ENCODE measurements around the gene DPF3.

DPF3 gene

DNA sequence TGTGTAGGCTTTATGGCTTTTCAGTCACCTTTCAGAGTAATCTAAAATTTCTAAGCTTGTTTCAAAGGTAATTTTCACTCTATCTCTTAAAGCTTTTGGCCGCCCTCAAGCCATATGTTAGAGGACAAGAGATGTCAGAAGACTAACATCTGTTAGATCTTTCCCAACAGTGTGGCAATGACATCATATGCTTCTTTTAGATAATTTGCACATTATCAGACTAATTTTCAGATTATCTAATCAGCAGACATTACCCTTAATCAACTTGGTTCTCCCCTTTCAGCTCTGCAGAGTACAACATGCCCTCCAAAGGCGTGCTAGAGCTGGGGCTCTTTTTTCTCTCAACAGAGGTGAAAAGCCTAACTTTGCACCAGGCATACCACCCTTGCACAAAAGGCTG is 207.1 kb downstream of the DPF3 start:
- no peak for DNase-seq (ENCODE audit: low read depth in 2 of 3, low spot score in 2 of 3)

GRCh38 chr14:72686101-72686500 is 207.8 kb downstream of the DPF3 start:
- no peak for DNase-seq (ENCODE audit: low read depth in 2 of 3, low spot score in 2 of 3)

DNA sequence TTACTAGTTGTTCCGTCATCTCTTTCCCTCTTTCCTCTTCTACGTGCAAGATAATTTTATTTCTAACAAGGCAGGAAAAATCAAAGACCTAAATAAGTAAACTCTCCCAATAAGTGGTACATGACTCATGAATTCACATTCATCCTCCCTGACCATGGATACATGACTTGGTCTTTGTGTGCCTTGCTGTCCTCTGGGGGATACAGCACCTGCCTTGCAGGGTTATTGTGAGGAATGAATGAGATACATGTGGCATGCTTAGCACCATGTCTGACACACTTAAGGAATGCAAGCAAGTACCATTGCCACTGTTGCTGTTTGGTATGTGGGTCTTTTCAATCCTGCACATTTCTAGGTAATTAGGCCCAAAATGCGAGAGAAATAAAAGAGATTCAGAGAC is 208.4 kb downstream of the DPF3 start:
- DNase-seq (ENCODE audit: low read depth in 2 of 3, low spot score in 2 of 3) = no peak

GRCh38 chr14:72683787-72684186 is 210.1 kb downstream of the DPF3 start:
- no peak for DNase-seq (ENCODE audit: low read depth in 2 of 3, low spot score in 2 of 3)

GRCh38 chr14:72682188-72682587 is 211.7 kb downstream of the DPF3 start:
- no peak for DNase-seq (ENCODE audit: low read depth in 2 of 3, low spot score in 2 of 3)

- no peak for DNase-seq (ENCODE audit: low read depth in 2 of 3, low spot score in 2 of 3)
Observed at GRCh38 chr14:72680853-72681640, 212.9 kb downstream of the DPF3 start.

GRCh38 chr14:72679536-72680151 is 214.3 kb downstream of the DPF3 start:
- no peak for DNase-seq (ENCODE audit: low read depth in 2 of 3, low spot score in 2 of 3)

GRCh38 chr14:72679141-72679535 is 214.8 kb downstream of the DPF3 start:
- DNase-seq (ENCODE audit: low read depth in 2 of 3, low spot score in 2 of 3) = no peak

DNA sequence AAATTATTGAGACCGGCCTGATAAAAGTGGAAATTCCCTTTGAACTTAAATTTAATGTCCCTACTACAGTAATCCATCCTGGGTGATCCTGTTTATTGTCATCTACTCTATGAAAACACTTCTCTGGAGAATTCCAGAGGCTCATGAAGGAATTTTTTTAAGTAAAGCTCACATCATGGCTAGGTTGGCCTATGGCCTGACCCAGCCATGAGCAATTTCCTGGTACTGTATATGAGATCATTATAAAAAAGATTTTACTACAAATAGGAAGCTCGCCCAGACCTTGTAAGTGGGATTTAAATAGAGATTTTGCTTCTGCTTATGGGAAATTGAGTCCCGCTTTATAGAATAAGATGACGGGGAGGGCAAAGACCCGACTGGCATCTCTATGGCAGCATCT is 215.5 kb downstream of the DPF3 start:
- DNase-seq (ENCODE audit: low read depth in 2 of 3, low spot score in 2 of 3) = no peak

DNA sequence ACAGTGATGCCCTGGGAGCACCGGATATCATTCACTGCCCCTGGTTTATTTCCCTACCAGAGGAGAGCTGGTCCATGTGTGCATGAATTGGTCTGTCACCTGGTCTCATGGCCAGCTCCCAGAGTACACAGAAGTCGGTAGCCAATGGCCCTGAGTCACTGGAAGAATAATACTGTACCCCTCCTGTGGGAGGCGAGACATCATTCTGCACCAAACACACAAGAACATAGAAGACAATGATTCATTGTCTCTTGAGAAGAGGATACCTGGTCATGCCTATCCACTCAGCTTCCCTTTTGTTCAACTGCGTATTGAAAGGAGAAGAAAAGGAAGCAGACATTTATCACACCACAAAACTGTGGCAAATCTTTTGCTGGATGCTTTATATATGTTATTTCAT is 216.2 kb downstream of the DPF3 start:
- no peak for DNase-seq (ENCODE audit: low read depth in 2 of 3, low spot score in 2 of 3)

- no peak for DNase-seq (ENCODE audit: low read depth in 2 of 3, low spot score in 2 of 3)
Observed at GRCh38 chr14:72675126-72675525, 218.8 kb downstream of the DPF3 start.

- no peak for DNase-seq (ENCODE audit: low read depth in 2 of 3, low spot score in 2 of 3)
Observed at GRCh38 chr14:72673179-72673578, 220.7 kb downstream of the DPF3 start.

- no peak for DNase-seq (ENCODE audit: low read depth in 2 of 3, low spot score in 2 of 3)
Observed at GRCh38 chr14:72666610-72667009, 227.3 kb downstream of the DPF3 start.

DNA sequence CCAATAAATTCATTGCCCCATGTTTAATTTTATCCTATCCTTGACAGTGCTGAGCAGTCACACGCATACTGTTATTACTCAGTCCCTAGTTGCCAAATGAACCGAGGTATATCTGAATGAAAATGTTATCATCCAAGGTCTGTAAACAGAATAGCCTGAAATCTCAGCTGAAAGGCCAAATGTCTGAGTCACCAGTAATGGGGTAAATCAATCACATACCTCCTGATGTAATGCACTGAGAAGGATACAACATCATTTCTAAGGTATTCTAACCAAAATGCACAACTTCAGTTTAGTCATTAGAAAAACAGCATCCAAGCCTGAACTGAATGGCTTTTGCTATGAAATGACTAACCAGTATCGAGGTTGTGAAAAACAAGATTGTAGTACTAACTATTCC is 228.6 kb downstream of the DPF3 start:
- DNase-seq (ENCODE audit: low read depth in 2 of 3, low spot score in 2 of 3) = no peak

- no peak for DNase-seq (ENCODE audit: low read depth in 2 of 3, low spot score in 2 of 3)
Observed at GRCh38 chr14:72664651-72665050, 229.2 kb downstream of the DPF3 start.

DNA sequence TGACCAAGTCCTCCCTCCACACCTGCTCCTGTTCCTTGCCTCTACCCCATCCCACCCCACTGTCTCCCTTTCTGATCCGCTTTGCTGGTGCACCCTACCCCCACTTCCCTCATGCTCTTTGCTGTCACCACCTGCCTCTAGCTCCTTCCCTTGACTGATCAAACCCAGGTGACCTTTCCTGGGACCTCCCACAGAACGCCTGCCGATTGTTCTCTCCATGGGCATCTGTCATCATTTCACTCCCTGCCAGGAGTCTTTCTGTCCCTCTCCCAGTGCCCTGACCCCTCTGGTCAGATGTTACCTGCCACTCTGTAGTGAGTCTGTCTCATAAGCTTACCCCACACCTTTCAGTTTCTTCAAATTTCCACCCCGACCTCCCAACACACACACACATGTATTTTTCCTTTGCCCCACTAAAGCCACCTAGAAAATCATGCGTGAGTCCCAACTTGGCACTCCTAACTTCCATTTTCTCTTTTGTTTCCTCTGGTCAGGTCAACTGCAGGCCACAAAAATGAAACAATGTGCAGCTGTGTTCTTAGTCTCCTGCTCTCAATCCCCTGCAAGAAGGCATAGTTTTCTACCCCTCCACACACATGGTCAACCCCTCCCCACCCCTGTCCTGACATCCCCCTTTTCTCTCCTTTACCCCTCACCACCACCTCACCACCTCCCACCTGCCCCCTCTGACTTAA is 229.8 kb downstream of the DPF3 start:
- no peak for DNase-seq (ENCODE audit: low read depth in 2 of 3, low spot score in 2 of 3)

DNA sequence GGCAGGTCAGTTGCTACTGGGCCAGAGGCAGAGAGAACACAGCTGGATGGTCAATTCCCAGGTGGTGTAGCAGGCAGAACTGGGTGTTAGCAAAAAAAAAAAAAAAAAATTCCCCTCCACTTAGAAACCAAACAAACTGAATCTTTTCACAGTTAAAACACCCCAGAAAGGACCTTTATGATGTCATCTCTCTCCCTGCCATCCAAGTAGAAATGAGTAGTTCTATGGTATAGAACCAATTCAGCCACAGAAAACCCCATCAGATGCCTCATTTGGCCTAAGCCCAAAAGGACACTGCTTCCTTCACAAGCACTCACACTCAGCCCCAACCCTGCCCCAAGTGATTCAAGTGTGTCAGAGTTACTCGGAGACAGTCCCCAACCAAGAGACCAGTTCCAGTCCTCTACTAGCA is 230.8 kb downstream of the DPF3 start:
- DNase-seq (ENCODE audit: low read depth in 2 of 3, low spot score in 2 of 3) = no peak

GRCh38 chr14:72662214-72662613 is 231.7 kb downstream of the DPF3 start:
- DNase-seq (ENCODE audit: low read depth in 2 of 3, low spot score in 2 of 3) = no peak

GRCh38 chr14:72657214-72657921 is 236.5 kb downstream of the DPF3 start:
- DNase-seq (ENCODE audit: low read depth in 2 of 3, low spot score in 2 of 3) = no peak

DNA sequence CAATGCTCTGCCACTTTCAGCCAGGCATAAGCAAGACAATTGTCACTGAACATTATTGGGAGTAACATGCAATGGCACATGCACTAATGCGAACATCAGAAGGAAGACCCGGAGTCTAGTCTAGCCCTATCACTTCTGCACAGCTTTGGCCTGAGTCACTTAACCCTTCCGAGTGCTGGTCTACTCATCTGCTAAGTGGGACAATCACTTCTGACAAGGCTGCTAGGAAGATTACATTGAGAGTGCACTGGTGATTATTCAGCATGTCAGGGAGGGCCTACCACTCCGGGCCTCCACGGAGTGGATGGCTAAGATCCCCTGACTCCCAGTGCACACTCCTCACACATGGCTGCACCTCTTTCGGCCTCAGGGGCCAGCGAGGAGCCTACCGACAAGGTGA is 240.9 kb downstream of the DPF3 start:
- DNase-seq (ENCODE audit: low read depth in 2 of 3, low spot score in 2 of 3) = no peak

- DNase-seq (ENCODE audit: low read depth in 2 of 3, low spot score in 2 of 3) = no peak
Observed at GRCh38 chr14:72652179-72652578, 241.7 kb downstream of the DPF3 start.

- no peak for DNase-seq (ENCODE audit: low read depth in 2 of 3, low spot score in 2 of 3)
Observed at GRCh38 chr14:72651714-72652113, 242.2 kb downstream of the DPF3 start.

All from activated CD8-positive, alpha-beta memory T cell treated with anti-CD3 and anti-CD28 coated beads for 48 hours (primary cell).